ENCODE data around the gene NONO. TPM values are rescaled to one million over a fixed set of nuclear protein-coding genes. Genes with fewer than 3 reads are reported as not detected.
A peak's percentile ranks its signal among the peaks of the same experiment; 100 is the strongest.
"Not testable (repeated sequence)": the region's sequence is repeated elsewhere in the genome, so short reads cannot be mapped to it uniquely, and the experiment has no call there.

The NONO gene
- total and polyA plus RNA-seq, 9 donors, result 285 to 402 (median 373) TPM

GRCh38 chrX:71302461-71303213 lies 19.2 kb downstream of the NONO start:
- Histone ChIP-seq H3K9me3 (replicated peaks; ENCODE audit: control insufficient read depth, low read depth, low read length) (no peaks in the 10 kb centered on the region), H3K4me1 (ENCODE audit: control insufficient read depth, insufficient read depth, low read length) (no peaks in the 10 kb centered on the region), H3K36me3 (ENCODE audit: control insufficient read depth, insufficient read depth, low read length) (peaks cover 38% of the 10 kb centered on the region), H3K27me3 (ENCODE audit: control insufficient read depth, insufficient read depth, low read length) (no peaks in the 10 kb centered on the region), H3K4me3 (ENCODE audit: low read length) (peak overlapping the region; percentile 40), H3K27ac (ENCODE audit: low read length) (peak overlapping the region; percentile 77)
- 80% methylated on average over 3 of the region's 5 CpGs for WGBS (ENCODE audit: insufficient coverage)
- no peak for DNase-seq

- DNase-seq, result no peak
- Histone ChIP-seq H3K27ac (ENCODE audit: low read length) (no peak overlapping the region), H3K4me3 (ENCODE audit: low read length) (no peak overlapping the region), H3K4me1 (ENCODE audit: control insufficient read depth, insufficient read depth, low read length) (no peaks in the 10 kb centered on the region), H3K36me3 (ENCODE audit: control insufficient read depth, insufficient read depth, low read length) (peaks cover 20% of the 10 kb centered on the region), H3K27me3 (ENCODE audit: control insufficient read depth, insufficient read depth, low read length) (no peaks in the 10 kb centered on the region), H3K9me3 (replicated peaks; ENCODE audit: control insufficient read depth, low read depth, low read length) (no peaks in the 10 kb centered on the region)
- WGBS (ENCODE audit: insufficient coverage), result no CpG with 5 or more reads among the region's 2 CpGs
Observed at GRCh38 chrX:71304561-71304960, 21.1 kb downstream of the NONO start.

- H3K36me3 ChIP-seq (ENCODE audit: control insufficient read depth, insufficient read depth, low read length), result no peaks in the 10 kb centered on the region
- 90% methylated on average over 6 of the region's 7 CpGs for WGBS (ENCODE audit: insufficient coverage)
- no peak overlapping the region for H3K4me3 ChIP-seq (ENCODE audit: low read length)
- no peaks in the 10 kb centered on the region for H3K9me3 ChIP-seq (replicated peaks; ENCODE audit: control insufficient read depth, low read depth, low read length)
- peak; percentile 40 for DNase-seq
- no peaks in the 10 kb centered on the region for H3K27me3 ChIP-seq (ENCODE audit: control insufficient read depth, insufficient read depth, low read length)
- H3K27ac ChIP-seq (ENCODE audit: low read length), result peak overlapping the region; percentile 69
- peaks cover 7% of the 10 kb centered on the region for H3K4me1 ChIP-seq (ENCODE audit: control insufficient read depth, insufficient read depth, low read length)
Observed at GRCh38 chrX:71315917-71316316, 32.5 kb downstream of the NONO start.

- no CpG with 5 or more reads among the region's 1 CpG for WGBS (ENCODE audit: insufficient coverage)
- H3K4me3 ChIP-seq (ENCODE audit: low read length); H3K36me3 ChIP-seq (ENCODE audit: control insufficient read depth, insufficient read depth, low read length); H3K4me1 ChIP-seq (ENCODE audit: control insufficient read depth, insufficient read depth, low read length); H3K27me3 ChIP-seq (ENCODE audit: control insufficient read depth, insufficient read depth, low read length); H3K9me3 ChIP-seq (replicated peaks; ENCODE audit: control insufficient read depth, low read depth, low read length): not testable (repeated sequence)
- peak overlapping the region; percentile 69 for H3K27ac ChIP-seq (ENCODE audit: low read length)
- DNase-seq, result peak; percentile 53
Observed at GRCh38 chrX:71316959-71317358, 33.5 kb downstream of the NONO start.

GRCh38 chrX:71320126-71320525 lies 36.7 kb downstream of the NONO start:
- Histone ChIP-seq H3K4me3 (ENCODE audit: low read length) (no peak overlapping the region), H3K27me3 (ENCODE audit: control insufficient read depth, insufficient read depth, low read length) (no peaks in the 10 kb centered on the region), H3K9me3 (replicated peaks; ENCODE audit: control insufficient read depth, low read depth, low read length) (no peaks in the 10 kb centered on the region), H3K27ac (ENCODE audit: low read length) (peak overlapping the region; percentile 47), H3K36me3 (ENCODE audit: control insufficient read depth, insufficient read depth, low read length) (no peaks in the 10 kb centered on the region), H3K4me1 (ENCODE audit: control insufficient read depth, insufficient read depth, low read length) (peaks cover 7% of the 10 kb centered on the region)
- DNase-seq, result peak; percentile 51
- WGBS (ENCODE audit: insufficient coverage), result 25% methylated on average over 1 of the region's 1 CpG

- peak; percentile 46 for DNase-seq
- H3K27ac ChIP-seq (ENCODE audit: low read length), result peak overlapping the region; percentile 25
- no CpG with 5 or more reads among the region's 1 CpG for WGBS (ENCODE audit: insufficient coverage)
Observed at GRCh38 chrX:71321731-71322130, 38.3 kb downstream of the NONO start.

GRCh38 chrX:71324452-71324851 lies 41.0 kb downstream of the NONO start:
- H3K36me3 ChIP-seq (ENCODE audit: control insufficient read depth, insufficient read depth, low read length); H3K27me3 ChIP-seq (ENCODE audit: control insufficient read depth, insufficient read depth, low read length); H3K4me1 ChIP-seq (ENCODE audit: control insufficient read depth, insufficient read depth, low read length); H3K9me3 ChIP-seq (replicated peaks; ENCODE audit: control insufficient read depth, low read depth, low read length); H3K27ac ChIP-seq (ENCODE audit: low read length); DNase-seq; H3K4me3 ChIP-seq (ENCODE audit: low read length): not testable (repeated sequence)
- WGBS (ENCODE audit: insufficient coverage), result 92% methylated on average over 2 of the region's 11 CpGs

More at GRCh38 chrX:71321731-71322130, 38.3 kb downstream of the NONO start:
- H3K27me3 ChIP-seq (ENCODE audit: control insufficient read depth, insufficient read depth, low read length), result no peaks in the 10 kb centered on the region
- no peaks in the 10 kb centered on the region for H3K9me3 ChIP-seq (replicated peaks; ENCODE audit: control insufficient read depth, low read depth, low read length)
- H3K4me3 ChIP-seq (ENCODE audit: low read length), result no peak overlapping the region
- H3K4me1 ChIP-seq (ENCODE audit: control insufficient read depth, insufficient read depth, low read length), result peaks cover 4% of the 10 kb centered on the region
- H3K36me3 ChIP-seq (ENCODE audit: control insufficient read depth, insufficient read depth, low read length), result no peaks in the 10 kb centered on the region

GRCh38 chrX:71326394-71326793 lies 43.0 kb downstream of the NONO start:
- no peaks in the 10 kb centered on the region for H3K9me3 ChIP-seq (replicated peaks; ENCODE audit: control insufficient read depth, low read depth, low read length)
- no peak overlapping the region for H3K27ac ChIP-seq (ENCODE audit: low read length)
- DNase-seq, result no peak
- no peaks in the 10 kb centered on the region for H3K36me3 ChIP-seq (ENCODE audit: control insufficient read depth, insufficient read depth, low read length)
- no peak overlapping the region for H3K4me3 ChIP-seq (ENCODE audit: low read length)
- H3K4me1 ChIP-seq (ENCODE audit: control insufficient read depth, insufficient read depth, low read length), result no peaks in the 10 kb centered on the region
- no CpG with 5 or more reads among the region's 3 CpGs for WGBS (ENCODE audit: insufficient coverage)
- no peaks in the 10 kb centered on the region for H3K27me3 ChIP-seq (ENCODE audit: control insufficient read depth, insufficient read depth, low read length)

GRCh38 chrX:71349151-71349665 lies 65.8 kb downstream of the NONO start:
- H3K27ac ChIP-seq (ENCODE audit: low read length); DNase-seq; H3K4me1 ChIP-seq (ENCODE audit: control insufficient read depth, insufficient read depth, low read length): not testable (repeated sequence)

GRCh38 chrX:71349867-71350266 lies 66.4 kb downstream of the NONO start:
- H3K27me3 ChIP-seq (ENCODE audit: control insufficient read depth, insufficient read depth, low read length); H3K9me3 ChIP-seq (replicated peaks; ENCODE audit: control insufficient read depth, low read depth, low read length); H3K4me1 ChIP-seq (ENCODE audit: control insufficient read depth, insufficient read depth, low read length); DNase-seq; H3K27ac ChIP-seq (ENCODE audit: low read length); H3K36me3 ChIP-seq (ENCODE audit: control insufficient read depth, insufficient read depth, low read length); H3K4me3 ChIP-seq (ENCODE audit: low read length): not testable (repeated sequence)
- WGBS (ENCODE audit: insufficient coverage), result no CpG with 5 or more reads among the region's 6 CpGs

More at GRCh38 chrX:71349151-71349665, 65.8 kb downstream of the NONO start:
- H3K36me3 ChIP-seq (ENCODE audit: control insufficient read depth, insufficient read depth, low read length); H3K9me3 ChIP-seq (replicated peaks; ENCODE audit: control insufficient read depth, low read depth, low read length); H3K4me3 ChIP-seq (ENCODE audit: low read length); H3K27me3 ChIP-seq (ENCODE audit: control insufficient read depth, insufficient read depth, low read length): not testable (repeated sequence)
- WGBS (ENCODE audit: insufficient coverage), result no CpG with 5 or more reads among the region's 5 CpGs
